Liver (tissue), 3 donors: ENCODE results near the gene SLC5A12.

Source experiments
- RXRA ChIP-seq, 2 donors: IDR thresholded peaks; 2 replicates each; pipeline ENCODE4 v1.6.1; 2017 to 2018; ENCODE audit warnings: antibody characterized with exemption in 2 of 2, mild to moderate bottlenecking in 1 of 2
- TF ChIP-seq, protein P1 (sequence below): fragments of 150-350 bp; IDR thresholded peaks from 2 replicates; pipeline ENCODE4 v1.5.1; 2017; ENCODE audit warnings: improper control_type of control experiment, low read depth, low read length; ENCODE audit not compliant: missing input control
- TF ChIP-seq, protein P2 (sequence below): IDR thresholded peaks from 2 replicates; pipeline ENCODE4 v1.6.1; 2016; ENCODE audit warnings: antibody characterized with exemption
- donor health status: healthy.
- donor health status: healthy.

DNA sequence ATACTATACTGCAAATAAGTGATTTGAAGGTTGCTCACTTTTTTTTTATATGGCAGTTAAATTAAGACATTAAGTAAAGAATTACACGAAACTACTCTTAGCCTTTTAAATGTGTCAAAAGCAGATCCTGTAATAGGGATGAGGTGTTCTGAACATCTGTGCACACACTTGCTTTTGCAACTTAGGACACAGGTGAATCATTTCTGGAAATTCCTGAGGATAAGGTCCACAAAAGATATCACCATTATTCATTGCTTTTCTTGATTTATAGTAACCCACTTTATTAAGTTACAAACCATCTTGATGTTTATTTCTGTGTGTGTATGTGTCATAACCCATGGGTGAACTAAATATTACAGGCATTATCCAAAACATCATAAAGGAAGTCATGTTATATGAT, 55.9 kb downstream of the SLC5A12 start:
- TF ChIP-seq, protein P1, sequence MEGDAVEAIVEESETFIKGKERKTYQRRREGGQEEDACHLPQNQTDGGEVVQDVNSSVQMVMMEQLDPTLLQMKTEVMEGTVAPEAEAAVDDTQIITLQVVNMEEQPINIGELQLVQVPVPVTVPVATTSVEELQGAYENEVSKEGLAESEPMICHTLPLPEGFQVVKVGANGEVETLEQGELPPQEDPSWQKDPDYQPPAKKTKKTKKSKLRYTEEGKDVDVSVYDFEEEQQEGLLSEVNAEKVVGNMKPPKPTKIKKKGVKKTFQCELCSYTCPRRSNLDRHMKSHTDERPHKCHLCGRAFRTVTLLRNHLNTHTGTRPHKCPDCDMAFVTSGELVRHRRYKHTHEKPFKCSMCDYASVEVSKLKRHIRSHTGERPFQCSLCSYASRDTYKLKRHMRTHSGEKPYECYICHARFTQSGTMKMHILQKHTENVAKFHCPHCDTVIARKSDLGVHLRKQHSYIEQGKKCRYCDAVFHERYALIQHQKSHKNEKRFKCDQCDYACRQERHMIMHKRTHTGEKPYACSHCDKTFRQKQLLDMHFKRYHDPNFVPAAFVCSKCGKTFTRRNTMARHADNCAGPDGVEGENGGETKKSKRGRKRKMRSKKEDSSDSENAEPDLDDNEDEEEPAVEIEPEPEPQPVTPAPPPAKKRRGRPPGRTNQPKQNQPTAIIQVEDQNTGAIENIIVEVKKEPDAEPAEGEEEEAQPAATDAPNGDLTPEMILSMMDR: no peak
- TF ChIP-seq, protein P2, sequence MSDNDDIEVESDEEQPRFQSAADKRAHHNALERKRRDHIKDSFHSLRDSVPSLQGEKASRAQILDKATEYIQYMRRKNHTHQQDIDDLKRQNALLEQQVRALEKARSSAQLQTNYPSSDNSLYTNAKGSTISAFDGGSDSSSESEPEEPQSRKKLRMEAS: no peak
- no peak for TF ChIP-seq RXRA (IDR thresholded peaks at IDR 0.05)
